ELF-1 (cell line): ENCODE measurements around the gene PPT2.
A peak's percentile ranks its signal among the peaks of the same experiment; 100 is the strongest.
"Not testable (repeated sequence)": the region's sequence is repeated elsewhere in the genome, so short reads cannot be mapped to it uniquely, and the experiment has no call there.

Experiments used
- DNase-seq: peaks from one replicate; pipeline ENCODE4 v3.0.0-alpha.2; 2016; ENCODE audit warnings: low read depth, low spot score

PPT2 gene

GRCh38 chr6:32176476-32177182 is 22.7 kb downstream of the PPT2 start:
- DNase-seq: no peak

DNA sequence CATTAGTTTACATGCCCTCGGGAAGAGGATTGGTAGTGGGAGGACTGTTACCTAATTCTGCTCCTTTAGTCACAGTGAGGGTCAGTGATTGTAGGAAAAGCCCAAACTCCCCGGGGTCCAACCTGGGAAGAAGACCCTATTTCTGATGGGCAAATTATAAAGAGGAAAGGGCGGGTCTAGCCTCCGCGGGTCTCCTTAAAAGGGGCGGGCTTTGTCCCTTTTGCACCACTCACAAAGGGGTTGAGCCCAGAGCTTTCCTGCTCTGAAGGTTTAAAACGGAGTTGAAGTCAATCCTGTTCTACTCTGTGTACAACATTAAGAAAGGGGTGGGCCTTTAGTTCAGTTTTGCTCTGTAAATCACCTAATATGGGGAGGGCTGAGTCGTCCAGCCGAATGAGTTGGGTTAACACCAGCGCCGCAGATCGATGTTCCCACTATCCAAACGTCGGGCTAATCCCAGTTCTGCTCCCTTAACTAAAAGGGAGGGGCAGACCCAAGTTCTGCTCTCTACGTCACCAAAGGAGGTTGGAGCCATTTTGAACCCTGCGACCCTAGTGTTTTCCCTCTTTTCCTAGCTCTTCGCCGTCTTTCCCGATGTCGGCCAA is 23.3 kb downstream of the PPT2 start:
- no peak for DNase-seq

- DNase-seq: peak; percentile 99
Measured at GRCh38 chr6:32177788-32178546, 24.0 kb downstream of the PPT2 start, which contains the start of gene RNF5. Gene RNF5 (plus strand): TSS chr6:32178405. CDS start chr6:32178512, 107 bp downstream.

- peak; percentile 51 for DNase-seq
Measured at GRCh38 chr6:32178547-32179440, 24.9 kb downstream of the PPT2 start.

DNA sequence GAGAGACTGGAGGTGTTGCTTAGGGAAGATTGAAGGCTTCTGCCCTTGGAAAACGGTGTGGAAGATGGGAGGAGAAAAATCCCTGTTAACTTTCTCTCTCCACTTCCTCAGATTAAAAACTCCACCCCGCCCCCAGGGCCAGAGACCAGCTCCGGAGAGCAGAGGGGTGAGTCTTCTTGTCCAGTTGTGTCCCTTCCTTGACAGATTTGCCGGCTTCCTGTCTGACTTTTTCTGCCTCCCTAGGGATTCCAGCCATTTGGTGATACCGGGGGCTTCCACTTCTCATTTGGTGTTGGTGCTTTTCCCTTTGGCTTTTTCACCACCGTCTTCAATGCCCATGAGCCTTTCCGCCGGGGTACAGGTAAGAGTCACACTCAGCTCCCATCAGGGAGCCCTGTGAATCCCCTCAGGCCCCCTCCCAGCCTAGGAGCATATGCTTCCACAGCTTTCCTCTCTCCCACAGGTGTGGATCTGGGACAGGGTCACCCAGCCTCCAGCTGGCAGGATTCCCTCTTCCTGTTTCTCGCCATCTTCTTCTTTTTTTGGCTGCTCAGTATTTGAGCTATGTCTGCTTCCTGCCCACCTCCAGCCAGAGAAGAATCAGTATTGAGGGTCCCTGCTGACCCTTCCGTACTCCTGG is 25.9 kb downstream of the PPT2 start:
- no peak for DNase-seq

DNA sequence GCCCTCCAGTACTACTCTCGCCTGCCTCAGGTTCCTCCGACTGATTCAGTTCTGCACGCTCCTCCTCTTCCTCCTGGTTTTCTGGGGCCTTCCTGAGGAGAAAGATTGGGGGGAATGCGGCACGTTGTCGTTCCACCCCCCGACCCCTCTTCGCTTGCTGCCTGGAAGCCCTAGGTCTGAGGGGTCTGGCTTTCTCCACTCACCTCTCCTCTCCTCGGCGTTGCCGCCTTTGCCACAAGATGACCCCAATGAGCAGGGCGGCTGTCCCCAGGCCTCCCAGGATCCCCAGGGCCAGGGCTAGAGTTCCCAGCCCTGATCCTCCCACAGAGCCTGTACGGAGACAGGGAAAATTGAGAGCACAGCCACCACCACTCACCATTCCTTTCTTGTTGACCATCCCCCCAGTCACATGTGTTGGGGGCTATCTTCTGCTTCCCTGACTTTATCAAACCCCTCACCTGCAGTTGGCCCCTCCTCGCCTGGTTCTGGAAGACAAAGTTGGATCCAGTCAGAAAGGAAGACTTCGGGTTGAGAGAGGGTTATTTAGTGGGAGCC is 27.3 kb downstream of the PPT2 start:
- no peak for DNase-seq

DNA sequence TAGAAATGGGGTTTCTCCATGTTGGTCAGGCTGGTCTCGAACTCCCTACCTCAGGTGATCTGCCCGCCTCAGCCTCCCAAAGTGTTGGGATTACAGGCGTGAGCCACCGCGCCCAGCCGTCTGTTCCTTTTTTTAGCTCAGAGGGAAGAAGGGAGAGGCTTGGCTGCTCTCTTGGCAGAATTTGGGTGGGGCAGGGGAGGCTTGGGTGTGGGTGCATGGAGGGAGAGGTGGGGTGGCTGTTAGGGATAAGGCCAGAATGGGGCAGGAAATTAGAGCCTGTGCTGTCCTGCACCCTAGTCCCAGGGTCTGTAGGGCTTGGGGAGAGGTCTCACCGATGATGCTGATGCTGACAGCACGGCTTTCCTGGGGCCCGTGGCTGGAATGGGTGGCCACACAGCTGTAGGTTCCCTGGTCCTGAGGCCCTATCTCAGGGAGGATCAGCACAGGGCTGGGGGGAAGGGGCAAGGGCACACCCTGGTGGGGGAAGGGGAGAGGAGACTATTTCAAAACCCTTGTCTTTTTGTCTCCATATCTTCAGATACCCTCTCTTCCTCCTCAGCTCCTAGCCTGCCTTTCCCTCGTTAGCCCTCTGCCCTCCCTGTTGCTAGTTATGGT is 28.1 kb downstream of the PPT2 start:
- no peak for DNase-seq

GRCh38 chr6:32182555-32182981 is 28.6 kb downstream of the PPT2 start:
- no peak for DNase-seq

DNA sequence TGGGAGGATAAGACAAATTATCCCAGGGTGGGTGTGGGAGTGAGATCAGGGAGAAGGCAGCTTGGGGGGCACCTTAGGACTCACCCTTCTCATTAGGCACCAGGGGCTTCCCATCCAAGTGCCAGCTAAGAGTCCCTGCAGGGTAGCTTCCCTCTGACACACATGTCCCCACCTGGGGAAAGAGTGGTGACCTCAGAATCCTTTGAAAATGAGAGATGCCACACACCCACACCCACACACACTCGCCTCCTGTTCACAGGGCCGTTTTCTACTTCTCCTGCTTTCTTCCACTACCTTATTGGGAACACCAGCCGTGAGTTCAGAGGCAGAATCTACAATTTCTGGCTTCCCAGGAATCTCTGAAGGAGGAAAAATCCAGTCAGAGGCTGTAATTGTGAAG is 29.1 kb downstream of the PPT2 start:
- DNase-seq: no peak

- no peak for DNase-seq
Measured at GRCh38 chr6:32183483-32184083, 29.6 kb downstream of the PPT2 start.

DNA sequence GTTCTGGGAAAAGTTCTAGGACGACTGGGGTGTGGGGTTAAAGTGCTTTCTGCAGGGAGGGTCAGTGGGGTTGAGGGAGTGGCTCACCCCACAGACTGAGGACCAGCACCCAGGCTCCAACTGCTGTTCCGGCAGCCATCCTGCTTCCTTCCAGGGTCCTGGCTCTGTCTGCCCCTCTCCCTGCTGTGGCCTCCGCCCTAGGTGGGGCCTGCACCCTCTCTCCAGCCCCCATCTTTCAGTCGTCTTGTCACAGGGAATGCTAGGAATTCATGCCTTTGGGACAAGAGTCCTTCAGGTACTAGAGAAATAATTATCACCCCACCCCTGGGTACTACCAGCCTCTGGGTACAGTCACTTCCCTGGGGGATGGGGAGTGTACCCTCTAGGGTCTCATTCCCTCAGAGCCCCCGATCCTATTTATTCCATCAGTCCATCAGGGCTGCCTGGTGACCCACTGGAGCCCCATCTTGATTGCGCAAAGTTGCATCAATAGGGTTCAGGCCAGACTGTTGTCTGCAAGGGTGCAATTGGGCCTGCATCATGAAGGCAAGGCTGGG is 30.2 kb downstream of the PPT2 start, which contains the start of gene AGER:
Gene AGER (minus strand): TSS at position 170 of the 557 bp plus-strand sequence. CDS start 31 bp downstream, at position 139.
- no peak for DNase-seq

GRCh38 chr6:32185681-32186131 is 31.8 kb downstream of the PPT2 start:
- DNase-seq: peak; percentile 52

DNA sequence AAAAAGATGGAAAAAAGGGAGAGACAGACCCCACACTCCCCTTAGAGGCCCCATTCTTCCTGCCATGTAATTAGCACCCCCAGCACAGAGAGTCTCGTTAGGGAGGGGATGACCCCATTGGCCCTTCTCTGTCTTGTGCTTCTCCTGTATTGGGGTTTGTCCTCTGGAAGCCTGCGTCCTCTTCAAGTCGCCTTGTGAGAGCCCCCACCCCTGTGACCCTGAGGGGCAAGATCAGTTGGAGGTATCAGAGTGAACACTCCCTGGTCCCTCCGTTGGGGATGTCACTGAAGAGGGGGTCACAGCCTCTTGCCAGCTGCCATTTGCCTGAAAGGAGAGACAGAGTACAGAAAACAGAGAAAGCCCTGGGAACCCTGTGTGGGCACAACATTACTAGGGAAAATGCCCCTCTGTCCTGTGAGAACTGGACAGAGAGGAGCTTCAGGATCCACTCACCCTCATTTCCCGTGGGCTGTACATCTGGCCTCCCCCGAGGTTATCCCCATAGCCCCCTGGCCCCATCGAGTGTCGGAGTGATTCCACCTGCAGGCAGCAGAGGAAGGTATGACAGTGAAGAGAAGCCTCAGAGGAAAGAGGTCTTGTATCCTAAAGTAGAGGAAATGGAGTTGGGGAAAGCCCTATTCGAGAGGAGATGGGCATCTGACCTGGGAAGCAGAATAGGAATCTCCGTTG is 32.4 kb downstream of the PPT2 start:
- DNase-seq: not testable (repeated sequence)

DNA sequence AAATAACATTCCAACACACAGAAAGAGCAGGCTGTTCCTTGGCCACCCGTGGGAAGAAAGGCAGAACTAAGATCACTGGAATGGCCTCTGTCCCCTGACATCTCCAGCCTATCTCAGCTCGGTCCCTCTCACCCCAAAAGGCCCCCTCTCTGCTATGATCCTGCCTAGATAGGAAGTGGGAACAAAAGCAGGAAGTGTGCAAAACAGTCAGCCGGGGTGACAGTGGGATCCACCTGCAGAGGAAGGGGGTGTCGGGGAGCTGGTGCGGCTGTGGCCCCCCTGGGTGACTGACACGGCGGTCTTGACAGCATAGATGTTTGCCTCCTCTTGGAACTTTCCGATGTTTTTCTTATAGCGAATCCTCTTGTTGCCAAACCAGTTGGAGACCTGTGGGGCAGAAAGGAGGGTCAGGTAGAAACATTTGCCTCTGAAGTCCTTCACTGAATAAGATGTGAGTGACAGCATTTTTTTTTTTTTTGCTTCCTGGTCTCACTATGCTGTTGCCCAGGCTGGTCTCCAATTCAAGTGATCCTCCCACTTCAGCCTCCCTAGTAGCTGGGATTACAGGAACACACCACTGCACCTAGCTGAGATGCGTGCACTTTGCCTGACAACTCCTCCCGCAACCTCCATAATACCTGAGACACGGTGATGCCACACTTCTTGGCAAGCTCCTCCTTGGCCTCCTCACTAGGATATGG is 33.2 kb downstream of the PPT2 start:
- no peak for DNase-seq

- DNase-seq: not testable (repeated sequence)
Measured at GRCh38 chr6:32187725-32188380, 33.9 kb downstream of the PPT2 start.

DNA sequence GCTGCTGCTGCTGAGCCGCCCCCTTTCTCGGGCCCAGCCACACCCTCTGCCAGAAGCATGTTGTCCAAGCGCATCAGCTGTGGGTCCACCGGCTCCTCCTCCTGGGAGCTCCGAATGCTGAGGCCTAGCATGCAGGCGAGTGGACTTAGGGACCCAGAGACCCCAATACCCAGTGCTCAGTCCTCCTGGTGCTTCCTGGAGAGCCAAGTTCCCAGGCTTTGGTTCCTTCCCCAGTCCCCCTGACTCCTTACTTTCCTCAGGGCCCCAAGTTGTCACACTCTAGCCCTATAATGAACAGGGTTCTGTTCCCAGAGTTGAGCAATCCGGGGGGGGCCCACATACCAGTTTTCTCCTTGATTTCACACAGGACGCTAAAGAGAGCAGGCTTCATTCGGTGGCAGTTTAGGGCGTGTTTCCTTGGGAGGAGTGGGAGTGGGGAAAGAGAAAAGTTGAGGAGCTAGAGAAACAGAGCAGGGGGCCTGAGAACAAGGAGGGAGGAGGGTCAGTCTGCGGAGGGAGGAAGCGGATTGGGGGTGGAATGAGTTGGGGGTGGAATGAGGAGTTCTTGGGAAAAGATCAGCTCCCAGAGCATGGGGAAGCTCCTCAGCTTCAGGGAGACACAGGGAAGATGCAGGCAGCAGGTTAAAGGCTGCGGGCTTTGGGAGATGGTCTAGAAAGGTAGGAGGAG is 34.6 kb downstream of the PPT2 start:
- DNase-seq: no peak
